GM19452 (cell line): ENCODE measurements around the gene TMEM117.
"Not testable (repeated sequence)": the region's sequence is repeated elsewhere in the genome, so short reads cannot be mapped to it uniquely, and the experiment has no call there.

Experiments
- ATAC-seq: cut with Tn5 transposase; IDR thresholded peaks from one replicate; pipeline ENCODE4 v1.9.1; 2021; ENCODE audit not compliant: unreplicated experiment

TMEM117 gene

GRCh38 chr12:44019118-44019517, 183.2 kb downstream of the TMEM117 start:
- no peak for ATAC-seq

GRCh38 chr12:44020555-44020954, 184.7 kb downstream of the TMEM117 start:
- ATAC-seq: no peak

DNA sequence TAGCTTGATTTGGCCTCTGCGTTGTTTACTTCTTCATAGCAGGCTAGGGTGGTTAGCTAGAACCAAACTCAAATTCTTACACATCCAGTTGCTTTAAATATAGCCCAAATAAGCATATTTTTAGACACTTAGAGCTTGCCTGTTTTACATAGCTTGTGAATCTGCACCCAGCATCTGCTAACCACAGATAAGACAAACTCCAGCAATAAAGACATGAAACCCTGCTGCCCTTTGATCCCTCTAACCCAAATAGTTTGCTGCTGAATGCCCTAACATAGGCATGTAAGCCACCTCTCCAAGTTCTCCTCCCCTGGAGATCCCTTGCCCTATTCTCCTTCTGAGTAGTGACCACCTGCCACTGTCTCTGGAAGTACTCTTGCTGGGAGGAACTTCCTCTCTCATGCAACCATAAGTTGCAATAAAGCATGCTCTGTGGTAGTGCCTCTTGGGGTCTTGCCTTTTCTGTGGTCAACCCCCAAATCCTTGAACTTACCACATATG, 185.6 kb downstream of the TMEM117 start:
- ATAC-seq: peak; percentile 80

- ATAC-seq: no peak
These were observed 189.6 kb downstream of the TMEM117 start for GRCh38 chr12:44025499-44025898.

GRCh38 chr12:44026046-44026445, 190.2 kb downstream of the TMEM117 start:
- no peak for ATAC-seq

DNA sequence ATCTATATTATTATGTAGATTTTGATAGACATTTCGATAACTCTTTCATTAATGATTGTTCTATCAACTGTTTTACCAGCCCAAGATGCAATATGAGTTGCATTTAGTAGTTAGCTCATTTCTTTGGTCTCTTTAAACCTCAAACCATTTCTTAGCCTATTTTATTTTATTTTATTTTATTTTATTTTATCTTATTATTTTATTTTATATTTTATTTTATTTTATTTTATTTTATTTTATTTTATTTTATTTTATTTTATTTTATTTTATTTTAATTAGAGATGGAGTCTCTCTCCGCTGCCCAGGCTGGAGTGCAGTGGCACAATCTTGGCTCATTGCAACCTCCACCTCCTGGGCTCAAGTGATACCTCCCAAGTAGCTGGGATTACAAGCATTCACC, 191.0 kb downstream of the TMEM117 start:
- ATAC-seq: not testable (repeated sequence)

DNA sequence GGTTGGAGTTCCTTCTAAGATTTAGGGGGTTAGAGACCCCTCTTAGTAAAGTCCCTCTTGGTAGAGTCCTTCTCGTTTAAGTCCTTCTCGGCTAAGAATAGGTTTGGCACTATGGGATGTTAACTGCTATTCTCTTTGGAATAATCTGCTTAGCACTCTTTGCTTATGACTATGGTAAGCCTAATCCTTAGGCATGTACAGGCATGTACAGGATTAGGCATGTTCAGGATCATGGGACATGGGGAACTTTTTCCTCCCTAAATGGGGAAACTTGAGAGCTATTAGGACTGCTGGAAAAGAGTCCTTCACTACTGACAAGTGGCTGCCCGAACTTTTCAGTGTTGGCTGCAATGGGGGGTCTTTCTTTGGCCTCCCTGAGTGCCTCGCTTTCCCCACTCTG, 193.3 kb downstream of the TMEM117 start:
- ATAC-seq: no peak

DNA sequence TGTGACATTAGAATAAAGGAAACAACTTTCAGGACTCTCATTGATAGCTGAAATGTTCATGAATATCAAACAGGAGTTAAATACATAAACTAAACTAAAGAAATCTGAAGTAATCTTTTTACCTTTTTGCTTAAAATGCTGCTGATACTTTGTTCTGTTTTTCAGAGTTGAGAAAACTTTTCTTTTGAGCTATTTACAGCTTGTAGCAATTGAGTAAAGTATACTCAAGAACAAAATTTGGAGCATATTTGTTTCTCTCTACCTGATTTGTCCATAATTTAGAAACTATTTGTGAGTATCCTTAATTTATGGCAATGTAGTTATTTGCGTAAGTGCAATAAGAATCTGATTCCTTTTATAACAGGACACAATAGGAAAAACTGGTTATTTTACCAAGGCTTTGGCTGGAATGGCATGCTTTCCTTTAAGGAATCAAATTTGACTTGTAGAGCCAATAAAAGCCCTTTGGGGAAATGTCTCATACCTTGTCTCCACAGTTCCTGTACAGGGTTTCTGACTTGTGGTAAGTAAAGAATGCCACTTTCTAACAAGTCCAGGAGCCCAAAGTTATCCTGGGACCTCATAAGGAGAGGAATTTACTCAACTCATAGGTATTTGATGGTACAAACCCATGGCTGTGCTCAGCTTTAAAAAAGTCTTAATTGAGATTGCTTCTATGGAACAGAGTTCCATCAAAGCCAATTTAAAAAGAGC, 195.7 kb downstream of the TMEM117 start:
- ATAC-seq: no peak

DNA sequence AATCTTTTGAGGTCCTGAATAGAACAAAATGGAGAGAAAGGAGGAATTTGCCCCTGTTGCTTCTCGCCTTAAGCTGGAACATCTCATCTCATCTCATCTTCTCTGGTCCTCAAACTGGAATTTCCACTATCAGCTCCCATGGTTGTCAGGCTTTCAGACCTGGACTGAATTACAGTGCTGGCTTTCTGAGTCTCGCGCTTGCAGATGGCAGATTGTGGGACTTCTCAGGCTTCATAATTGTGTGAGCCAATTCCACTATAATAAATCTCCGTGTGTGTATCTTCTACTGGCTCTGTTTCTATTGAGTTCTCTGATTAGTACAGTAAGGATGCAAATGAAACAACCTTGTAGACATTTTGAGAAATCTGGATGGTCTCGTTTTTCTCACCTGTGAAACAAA, 199.0 kb downstream of the TMEM117 start:
- no peak for ATAC-seq

GRCh38 chr12:44036875-44037443, 201.1 kb downstream of the TMEM117 start:
- ATAC-seq: no peak

DNA sequence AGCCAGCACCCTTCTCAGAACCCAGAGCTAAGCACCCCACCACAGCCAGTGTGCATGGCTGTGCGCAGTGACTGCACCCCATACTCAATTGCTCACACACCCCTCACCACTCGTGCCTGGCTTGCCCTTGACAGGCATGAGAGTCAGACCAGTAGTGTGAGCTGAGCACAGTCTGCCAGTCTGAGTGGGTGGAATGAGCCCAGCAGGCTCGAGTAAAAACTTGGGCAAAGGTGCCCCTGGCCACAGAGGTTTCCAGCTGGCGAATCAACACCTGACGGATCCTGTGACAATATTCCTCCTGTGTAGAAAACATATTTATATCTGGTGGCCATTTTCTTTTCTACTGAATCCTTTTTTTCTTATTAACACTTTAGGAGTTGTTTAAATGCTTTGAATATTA, 202.5 kb downstream of the TMEM117 start:
- no peak for ATAC-seq

DNA sequence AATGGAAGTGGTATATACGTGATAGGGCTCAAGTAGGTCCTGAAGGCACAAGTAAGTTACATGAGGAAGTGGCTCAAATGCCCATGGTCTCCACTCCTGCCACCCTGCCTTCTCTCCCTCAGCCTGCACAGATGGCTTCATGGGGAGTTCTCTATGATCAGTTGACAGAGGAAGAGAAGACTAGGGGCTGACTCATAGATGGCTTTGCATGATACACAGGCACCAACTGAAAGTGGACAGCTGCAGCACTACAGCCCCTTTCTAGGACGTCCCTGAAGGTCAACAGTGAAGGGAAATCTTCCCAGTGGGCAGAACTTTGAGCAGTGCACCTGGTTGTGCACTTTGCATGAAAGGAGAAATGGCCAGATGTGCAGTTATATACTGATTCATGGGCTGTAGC, 208.6 kb downstream of the TMEM117 start:
- ATAC-seq: not testable (repeated sequence)

DNA sequence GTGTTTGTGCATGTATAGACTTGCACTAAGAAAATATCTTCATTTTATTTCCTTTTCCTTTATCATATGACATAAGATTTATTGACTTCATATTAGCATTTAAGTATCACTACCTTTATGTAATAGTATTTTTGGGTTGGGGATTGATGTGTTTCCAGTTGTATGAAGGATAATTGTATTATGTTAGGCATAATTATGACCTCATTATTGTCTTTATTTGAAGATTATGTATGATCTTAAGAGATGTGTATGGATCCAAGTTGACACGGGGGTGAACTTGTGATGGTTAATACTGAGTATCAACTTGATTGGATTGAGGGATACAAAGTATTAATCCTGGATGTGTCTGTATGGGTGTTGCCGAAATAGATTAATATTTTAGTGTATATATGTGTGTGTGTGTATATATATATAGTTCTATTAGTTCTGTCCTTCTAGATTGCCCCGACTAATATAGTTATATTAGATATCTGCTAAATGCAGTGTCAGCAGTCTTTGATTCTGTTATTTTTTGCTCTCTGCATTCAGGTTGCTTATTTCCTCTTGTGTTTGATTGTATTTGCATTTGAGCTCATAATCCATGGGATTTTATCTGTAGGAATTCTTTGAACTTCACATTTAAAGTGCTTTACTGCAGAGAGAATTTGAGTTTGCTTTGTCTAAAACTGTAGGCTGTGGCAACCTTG, 211.0 kb downstream of the TMEM117 start:
- ATAC-seq: no peak

- no peak for ATAC-seq
These were observed 216.7 kb downstream of the TMEM117 start for GRCh38 chr12:44052554-44052953.

DNA sequence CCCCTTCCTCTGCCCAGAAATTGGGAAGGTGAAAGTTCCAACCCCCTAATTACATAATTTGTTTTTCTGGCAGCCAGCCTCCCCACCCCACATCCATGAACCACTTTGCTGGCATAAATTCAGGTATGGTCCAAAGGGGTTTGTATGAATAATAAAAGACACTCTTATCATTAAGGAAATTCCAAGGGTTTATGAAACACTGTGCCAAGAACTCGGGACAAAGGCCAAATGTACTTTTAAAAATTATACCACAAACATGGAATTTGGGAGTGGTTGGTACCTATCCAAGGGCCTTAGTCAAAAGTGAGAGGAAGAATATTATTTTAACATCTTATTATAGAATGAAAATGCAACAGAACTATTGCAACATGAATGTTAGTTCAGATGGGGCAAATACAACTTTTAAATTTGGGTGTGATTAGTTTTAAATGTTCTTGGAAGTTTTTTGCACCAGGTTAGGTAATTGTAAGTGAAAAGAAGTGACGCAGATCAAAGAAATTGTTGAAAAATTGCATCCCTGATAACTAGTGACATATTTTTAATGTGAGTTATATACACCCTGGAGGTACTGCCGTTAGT, 217.8 kb downstream of the TMEM117 start:
- no peak for ATAC-seq

DNA sequence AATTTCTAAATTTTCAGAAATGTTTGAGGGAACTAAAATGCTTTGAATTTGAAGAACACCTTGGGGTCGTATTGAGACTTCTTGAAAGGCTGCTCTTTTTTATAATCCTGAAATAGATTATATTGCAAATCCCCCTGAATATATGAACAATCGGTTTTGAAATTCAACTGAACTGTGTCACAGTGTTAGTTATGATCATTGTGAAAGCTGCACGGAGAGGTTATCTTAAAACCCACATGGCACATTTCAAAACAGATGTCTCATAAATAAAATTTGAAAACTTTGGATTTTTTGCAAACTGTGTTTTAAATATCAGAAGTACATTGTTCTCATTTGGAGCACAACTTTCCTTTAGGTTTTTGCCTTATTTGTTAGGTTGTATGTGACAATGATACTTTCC, 218.4 kb downstream of the TMEM117 start:
- no peak for ATAC-seq

GRCh38 chr12:44058366-44058765, 222.5 kb downstream of the TMEM117 start:
- no peak for ATAC-seq

GRCh38 chr12:44059476-44059875, 223.6 kb downstream of the TMEM117 start:
- no peak for ATAC-seq

DNA sequence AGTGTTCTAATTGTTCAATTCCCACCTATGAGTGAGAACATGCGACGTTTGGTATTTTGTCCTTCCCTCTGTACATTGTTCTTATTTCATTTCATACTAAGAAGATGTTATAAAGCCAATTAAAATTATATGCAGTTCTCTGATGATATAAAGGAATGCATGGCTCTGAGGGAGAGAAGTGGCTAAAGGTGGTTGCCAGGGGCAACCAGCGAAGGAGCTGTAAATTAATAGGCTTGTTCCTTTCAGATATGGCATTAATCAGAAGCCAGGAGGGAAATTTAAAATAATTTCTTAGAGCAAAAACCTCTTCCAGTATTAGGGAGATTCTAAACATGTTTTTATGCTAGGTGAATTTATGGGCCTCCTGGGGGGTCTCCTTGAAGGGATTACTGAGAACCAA, 227.8 kb downstream of the TMEM117 start:
- ATAC-seq: no peak

DNA sequence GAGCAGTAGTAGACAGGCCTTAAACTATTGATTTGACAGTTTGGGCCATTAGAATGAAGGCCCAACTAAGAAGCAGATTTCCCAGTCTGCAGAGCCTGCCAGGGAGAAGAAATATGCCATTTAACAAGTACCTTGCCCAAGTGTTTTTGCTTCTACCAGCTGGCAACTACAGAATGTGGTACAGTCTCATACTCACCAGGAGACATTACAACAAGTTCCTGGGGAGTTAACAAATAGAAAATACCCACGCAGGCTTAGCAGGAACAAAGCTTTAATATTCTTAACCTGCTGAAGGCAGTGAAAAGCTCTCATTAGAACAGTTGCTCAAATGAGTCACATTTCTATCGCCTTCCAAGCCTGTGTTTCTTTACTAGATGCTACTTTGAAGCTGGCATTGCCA, 241.0 kb downstream of the TMEM117 start:
- no peak for ATAC-seq

DNA sequence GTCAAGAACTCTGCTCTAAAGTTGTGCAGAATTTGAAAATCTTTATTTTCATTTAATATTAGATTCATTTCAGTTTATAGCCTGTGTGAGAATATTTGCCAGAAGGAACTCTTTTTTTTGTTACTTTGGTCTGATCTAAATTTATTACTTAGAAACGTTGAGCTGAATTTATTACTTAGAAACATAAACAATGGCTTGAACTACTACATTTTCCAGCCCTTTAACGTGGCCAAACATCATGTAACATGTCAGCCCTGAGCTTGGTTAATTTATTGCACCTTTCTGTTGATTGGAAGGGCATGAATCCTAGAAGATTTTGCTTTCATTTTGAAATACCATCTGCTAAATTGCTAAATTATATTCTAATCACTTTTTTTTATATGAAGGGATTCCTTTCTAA, 241.4 kb downstream of the TMEM117 start:
- no peak for ATAC-seq

GRCh38 chr12:44078273-44078672, 242.4 kb downstream of the TMEM117 start:
- ATAC-seq: no peak
